Natural killer cell (primary cell): Measurements from ENCODE around the gene GREB1. TPM values are rescaled to one million over a fixed set of nuclear protein-coding genes. Genes with fewer than 3 reads are reported as not detected.

ENCODE experiments used
- ATAC-seq, 3 donors: fragments of 150-1000 bp in 2 of 3; fragments of 200-7000 bp in 1 of 3; cut with Tn5 transposase; 1 replicate in 1 of 3; 2 replicates in 2 of 3; pipeline ENCODE4 v1.10.0; 2021; ENCODE audit warnings: mild to moderate bottlenecking in 2 of 3, moderate library complexity in 2 of 3
- DNase-seq, 2 donors: peaks; one replicate each; pipeline versions ENCODE4 v3.0.0 to v3.0.0-alpha.2; 2013 to 2021; ENCODE audit warnings: mixed read lengths in 1 of 2
- H3K27ac ChIP-seq: one replicate; pipeline ENCODE4 v1.5.1; 2013; ENCODE audit warnings: mild to moderate bottlenecking, low read length
- H3K27me3 ChIP-seq: one replicate; pipeline ENCODE4 v1.6.1; 2013; ENCODE audit warnings: low read length; ENCODE audit not compliant: control insufficient read depth, insufficient read depth
- H3K36me3 ChIP-seq: one replicate; pipeline ENCODE4 v1.6.1; 2013; ENCODE audit warnings: low read length; ENCODE audit not compliant: control insufficient read depth, insufficient read depth
- H3K4me1 ChIP-seq: one replicate; pipeline ENCODE4 v1.6.1; 2013; ENCODE audit warnings: low read length; ENCODE audit not compliant: control insufficient read depth, insufficient read depth
- H3K4me3 ChIP-seq: one replicate; pipeline ENCODE4 v1.5.1; 2013; ENCODE audit warnings: low read length
- H3K9me3 ChIP-seq: one replicate; pipeline ENCODE4 v1.6.1; 2013; ENCODE audit warnings: low read length; ENCODE audit not compliant: control insufficient read depth, insufficient read depth
- H3K27ac Mint-ChIP-seq, 2 donors: one replicate each; pipeline ENCODE4 v1.8.0; 2022; ENCODE audit warnings: mild to moderate bottlenecking in 2 of 2, mixed read lengths in 2 of 2, moderate library complexity in 1 of 2
- H3K27me3 Mint-ChIP-seq, 2 donors: one replicate each; pipeline ENCODE4 v1.8.0; 2022; ENCODE audit warnings: low read depth in 2 of 2, mixed read lengths in 2 of 2
- H3K36me3 Mint-ChIP-seq: one replicate; pipeline ENCODE4 v1.8.0; 2022; ENCODE audit warnings: mixed read lengths
- H3K4me1 Mint-ChIP-seq, 2 donors: one replicate each; pipeline ENCODE4 v1.8.0; 2022; ENCODE audit warnings: mixed read lengths in 2 of 2
- H3K4me3 Mint-ChIP-seq: one replicate; pipeline ENCODE4 v1.8.0; 2022; ENCODE audit warnings: mild to moderate bottlenecking, moderate library complexity, mixed read lengths
- H3K9me3 Mint-ChIP-seq, 2 donors: one replicate each; pipeline ENCODE4 v1.8.0; 2022; ENCODE audit warnings: mixed read lengths in 2 of 2
- CTCF ChIP-seq: fragments of 200-600 bp; IDR thresholded peaks from one replicate; pipeline ENCODE4 v1.8.0; 2022; ENCODE audit warnings: antibody characterized with exemption
- WGBS: methylation state at CpG from one replicate; pipeline ENCODE4 v1.1.7; 2013; ENCODE audit warnings: missing lambda C conversion rate; ENCODE audit not compliant: insufficient coverage; 5-methylcytosine and 5-hydroxymethylcytosine counted together
- intact Hi-C: fragments of 100-400 bp; cut with micrococcal nuclease; formaldehyde crosslinking; loops from one replicate; pipeline ENCODE4 v1.14.2; 2022
- total RNA-seq, 4 donors: library from RNA; stranded (reverse); fragments of 120-200 nt in 1 of 4; gene quantifications; one replicate each; pipeline versions ENCODE4 v1.2.3 to v1.2.4, GENCODE V29; 2013 to 2022

The GREB1 gene
- total RNA-seq, 3 donors from 2014 or later (not counting 1 experiment from before 2014, with no cell fraction given): 0.85 to 2.5 (median 2.4) TPM

GRCh38 chr2:11563784-11564666 lies 30.2 kb downstream of the GREB1 start:
- no peak overlapping the region for H3K4me3 Mint-ChIP-seq
- DNase-seq (no peak), ATAC-seq (no peak)
- H3K4me1 Mint-ChIP-seq: no peaks in the 10 kb centered on the region
- Histone ChIP-seq H3K4me3 (no peak overlapping the region), H3K27me3 (no peaks in the 10 kb centered on the region), H3K4me1 (no peaks in the 10 kb centered on the region), H3K36me3 (no peaks in the 10 kb centered on the region), H3K27ac (no peak overlapping the region), H3K9me3 (no peaks in the 10 kb centered on the region)
- no peaks in the 10 kb centered on the region for H3K36me3 Mint-ChIP-seq
- intact Hi-C loops: no loop called here
- H3K27ac Mint-ChIP-seq: no peak overlapping the region
- no peaks in the 10 kb centered on the region for H3K9me3 Mint-ChIP-seq
- 93% methylated on average over 8 of the region's 8 CpGs for WGBS
- peaks cover 5 to 11% of the 10 kb centered on the region in 2 donors for H3K27me3 Mint-ChIP-seq
- TF ChIP-seq CTCF: no peak

- Mint-ChIP-seq H3K36me3 (no peaks in the 10 kb centered on the region), H3K9me3 (no peaks in the 10 kb centered on the region), H3K27me3 (peaks cover 0 to 2% of the 10 kb centered on the region in 2 donors), H3K4me3 (no peak overlapping the region), H3K4me1 (no peaks in the 10 kb centered on the region), H3K27ac (no peak overlapping the region)
- H3K9me3 ChIP-seq: no peaks in the 10 kb centered on the region
- H3K27me3 ChIP-seq: no peaks in the 10 kb centered on the region
- no peak for TF ChIP-seq CTCF
- H3K36me3 ChIP-seq: no peaks in the 10 kb centered on the region
- ATAC-seq (no peak), DNase-seq (no peak)
- 69% methylated on average over 5 of the region's 7 CpGs for WGBS
- intact Hi-C loops: no loop called here
- H3K4me1 ChIP-seq: no peaks in the 10 kb centered on the region
- H3K4me3 ChIP-seq: no peak overlapping the region
- H3K27ac ChIP-seq: no peak overlapping the region
These were observed 31.1 kb downstream of the GREB1 start for GRCh38 chr2:11564816-11565567.

GRCh38 chr2:11566383-11566782 lies 32.5 kb downstream of the GREB1 start:
- no peaks in the 10 kb centered on the region for H3K36me3 Mint-ChIP-seq
- no peak for TF ChIP-seq CTCF
- H3K4me1 Mint-ChIP-seq: no peaks in the 10 kb centered on the region
- H3K9me3 Mint-ChIP-seq: no peaks in the 10 kb centered on the region
- no peak overlapping the region for H3K4me3 Mint-ChIP-seq
- no peak overlapping the region for H3K27ac ChIP-seq
- no peak overlapping the region for H3K4me3 ChIP-seq
- no peak for DNase-seq
- H3K36me3 ChIP-seq: no peaks in the 10 kb centered on the region
- ATAC-seq: no peak
- H3K27me3 Mint-ChIP-seq: no peaks in the 10 kb centered on the region
- no peaks in the 10 kb centered on the region for H3K9me3 ChIP-seq
- WGBS: 83% methylated on average over 14 of the region's 14 CpGs
- H3K27me3 ChIP-seq: no peaks in the 10 kb centered on the region
- intact Hi-C loops: no loop called here
- H3K4me1 ChIP-seq: no peaks in the 10 kb centered on the region
- no peak overlapping the region for H3K27ac Mint-ChIP-seq
